ENCODE measurements around the gene SNCAIP.
"Not testable (repeated sequence)": the region's sequence is repeated elsewhere in the genome, so short reads cannot be mapped to it uniquely, and the experiment has no call there.

SNCAIP gene

GRCh38 chr5:122465031-122465577, 153.1 kb downstream of the SNCAIP start:
- no peak for DNase-seq (ENCODE audit: low read depth, low spot score)

GRCh38 chr5:122465994-122466393, 154.0 kb downstream of the SNCAIP start:
- no peak for DNase-seq (ENCODE audit: low read depth, low spot score)

GRCh38 chr5:122468351-122469116, 156.5 kb downstream of the SNCAIP start:
- no peak for DNase-seq (ENCODE audit: low read depth, low spot score)

GRCh38 chr5:122469384-122469919, 157.4 kb downstream of the SNCAIP start:
- DNase-seq (ENCODE audit: low read depth, low spot score) = no peak

- no peak for DNase-seq (ENCODE audit: low read depth, low spot score)
These were observed 158.3 kb downstream of the SNCAIP start for GRCh38 chr5:122470365-122470764.

GRCh38 chr5:122471031-122471751, 159.2 kb downstream of the SNCAIP start:
- no peak for DNase-seq (ENCODE audit: low read depth, low spot score)

- DNase-seq (ENCODE audit: low read depth, low spot score) = no peak
These were observed 159.7 kb downstream of the SNCAIP start for GRCh38 chr5:122471752-122472061.

- no peak for DNase-seq (ENCODE audit: low read depth, low spot score)
These were observed 161.3 kb downstream of the SNCAIP start for GRCh38 chr5:122473138-122473843.

GRCh38 chr5:122473941-122474340, 161.9 kb downstream of the SNCAIP start:
- DNase-seq (ENCODE audit: low read depth, low spot score) = no peak

GRCh38 chr5:122478741-122479442, 166.9 kb downstream of the SNCAIP start:
- DNase-seq (ENCODE audit: low read depth, low spot score) = no peak

- DNase-seq (ENCODE audit: low read depth, low spot score) = no peak
These were observed 168.1 kb downstream of the SNCAIP start for GRCh38 chr5:122480146-122480545.

- no peak for DNase-seq (ENCODE audit: low read depth, low spot score)
These were observed 172.1 kb downstream of the SNCAIP start for GRCh38 chr5:122484103-122484502.

GRCh38 chr5:122485226-122485625, 173.2 kb downstream of the SNCAIP start:
- DNase-seq (ENCODE audit: low read depth, low spot score) = no peak

GRCh38 chr5:122486616-122487015, 174.6 kb downstream of the SNCAIP start:
- DNase-seq (ENCODE audit: low read depth, low spot score) = not testable (repeated sequence)

GRCh38 chr5:122490718-122491117, 178.7 kb downstream of the SNCAIP start:
- DNase-seq (ENCODE audit: low read depth, low spot score) = no peak

GRCh38 chr5:122492675-122493074, 180.6 kb downstream of the SNCAIP start:
- DNase-seq (ENCODE audit: low read depth, low spot score) = no peak

- DNase-seq (ENCODE audit: low read depth, low spot score) = peak; percentile 79
These were observed 181.3 kb downstream of the SNCAIP start for GRCh38 chr5:122493091-122494021.

GRCh38 chr5:122494109-122494508, 182.1 kb downstream of the SNCAIP start:
- DNase-seq (ENCODE audit: low read depth, low spot score) = no peak

GRCh38 chr5:122498163-122498562, 186.1 kb downstream of the SNCAIP start:
- peak; percentile 63 for DNase-seq (ENCODE audit: low read depth, low spot score)

GRCh38 chr5:122499585-122499984, 187.5 kb downstream of the SNCAIP start:
- no peak for DNase-seq (ENCODE audit: low read depth, low spot score)
